HG03432 (cell line): Measurements from ENCODE around the gene MACF1.
"Not testable (repeated sequence)": the region's sequence is repeated elsewhere in the genome, so short reads cannot be mapped to it uniquely, and the experiment has no call there.

Experiments
- ATAC-seq: cut with Tn5 transposase; IDR thresholded peaks from one replicate; pipeline ENCODE4 v1.9.1; 2021; ENCODE audit warnings: mild to moderate bottlenecking, moderate library complexity; ENCODE audit not compliant: unreplicated experiment

MACF1 gene

GRCh38 chr1:39446986-39447567, 242.6 kb downstream of the MACF1 start:
- ATAC-seq = no peak

- not testable (repeated sequence) for ATAC-seq
Observed at GRCh38 chr1:39450041-39450440, 245.5 kb downstream of the MACF1 start.

- no peak for ATAC-seq
Observed at GRCh38 chr1:39450956-39451606, 246.6 kb downstream of the MACF1 start.

GRCh38 chr1:39452081-39452480, 247.6 kb downstream of the MACF1 start:
- ATAC-seq = no peak

GRCh38 chr1:39452540-39452939, 248.0 kb downstream of the MACF1 start:
- ATAC-seq = no peak

- ATAC-seq = no peak
Observed at GRCh38 chr1:39453603-39454002, 249.1 kb downstream of the MACF1 start.

- ATAC-seq = no peak
Observed at GRCh38 chr1:39458991-39459390, 254.5 kb downstream of the MACF1 start.

GRCh38 chr1:39462074-39462473, 257.6 kb downstream of the MACF1 start:
- no peak for ATAC-seq

- no peak for ATAC-seq
Observed at GRCh38 chr1:39466413-39467107, 262.1 kb downstream of the MACF1 start.

GRCh38 chr1:39467108-39467720, 262.7 kb downstream of the MACF1 start:
- ATAC-seq = not testable (repeated sequence)

GRCh38 chr1:39469150-39469549, 264.7 kb downstream of the MACF1 start:
- no peak for ATAC-seq

- no peak for ATAC-seq
Observed at GRCh38 chr1:39470040-39470439, 265.5 kb downstream of the MACF1 start.

GRCh38 chr1:39472826-39473225, 268.3 kb downstream of the MACF1 start:
- no peak for ATAC-seq

GRCh38 chr1:39473324-39473723, 268.8 kb downstream of the MACF1 start:
- no peak for ATAC-seq

GRCh38 chr1:39474810-39475209, 270.3 kb downstream of the MACF1 start:
- ATAC-seq = no peak

- ATAC-seq = not testable (repeated sequence)
Observed at GRCh38 chr1:39475551-39475950, 271.1 kb downstream of the MACF1 start.

- no peak for ATAC-seq
Observed at GRCh38 chr1:39478126-39478915, 273.8 kb downstream of the MACF1 start.

- ATAC-seq = no peak
Observed at GRCh38 chr1:39481289-39481688, 276.8 kb downstream of the MACF1 start.

- no peak for ATAC-seq
Observed at GRCh38 chr1:39483276-39483675, 278.8 kb downstream of the MACF1 start.

GRCh38 chr1:39484564-39484963, 280.1 kb downstream of the MACF1 start:
- ATAC-seq = no peak
